Vagina (tissue), 2 donors: ENCODE data around the gene ERCC6L.

Experiments used
- POLR2A ChIP-seq, 2 donors: fragments of 450-650 bp; IDR thresholded peaks; one replicate each; pipeline ENCODE4 v1.6.1; 2017; ENCODE audit warnings: antibody characterized with exemption in 2 of 2, mild to moderate bottlenecking in 2 of 2, moderate library complexity in 2 of 2
- POLR2AphosphoS5 ChIP-seq, 2 donors: sonication (generic); formaldehyde crosslinking; IDR thresholded peaks; one replicate each; pipeline ENCODE4 v1.9.0; 2017; ENCODE audit warnings: antibody characterized with exemption in 2 of 2, mild to moderate bottlenecking in 2 of 2, low read depth in 1 of 2; ENCODE audit not compliant: insufficient read depth in 1 of 2
- TF ChIP-seq, protein P1 (sequence below), 3 experiments: fragments of 450-650 bp in 2 of 3; fragments of 200-600 bp in 1 of 3; sonication (generic) in 1 of 3; IDR thresholded peaks; one replicate each; pipeline ENCODE4 v1.5.1; 2017 to 2019; ENCODE audit warnings: antibody characterized with exemption in 3 of 3, mild to moderate bottlenecking in 2 of 3, moderate library complexity in 2 of 3

DNA sequence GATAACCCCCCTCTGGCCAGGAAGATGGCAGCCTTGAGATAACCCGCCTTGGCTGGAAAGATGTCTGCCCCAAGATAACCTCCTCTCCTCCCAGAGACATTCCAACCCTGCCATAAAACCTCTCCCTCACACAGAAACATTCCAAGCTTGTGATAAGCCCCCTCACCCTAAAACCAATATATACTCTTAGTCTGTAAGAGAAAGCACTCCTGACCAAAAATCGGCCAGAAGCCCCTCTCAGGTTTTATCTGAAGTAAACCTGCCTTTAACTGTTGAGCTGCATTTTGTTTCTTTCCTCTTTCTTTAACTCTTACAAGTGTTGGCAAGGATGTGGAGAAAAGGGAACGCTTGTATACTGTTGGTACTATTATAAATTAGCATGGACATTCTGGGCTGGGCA lies 8.5 kb downstream of the ERCC6L start:
- TF ChIP-seq, protein P1, sequence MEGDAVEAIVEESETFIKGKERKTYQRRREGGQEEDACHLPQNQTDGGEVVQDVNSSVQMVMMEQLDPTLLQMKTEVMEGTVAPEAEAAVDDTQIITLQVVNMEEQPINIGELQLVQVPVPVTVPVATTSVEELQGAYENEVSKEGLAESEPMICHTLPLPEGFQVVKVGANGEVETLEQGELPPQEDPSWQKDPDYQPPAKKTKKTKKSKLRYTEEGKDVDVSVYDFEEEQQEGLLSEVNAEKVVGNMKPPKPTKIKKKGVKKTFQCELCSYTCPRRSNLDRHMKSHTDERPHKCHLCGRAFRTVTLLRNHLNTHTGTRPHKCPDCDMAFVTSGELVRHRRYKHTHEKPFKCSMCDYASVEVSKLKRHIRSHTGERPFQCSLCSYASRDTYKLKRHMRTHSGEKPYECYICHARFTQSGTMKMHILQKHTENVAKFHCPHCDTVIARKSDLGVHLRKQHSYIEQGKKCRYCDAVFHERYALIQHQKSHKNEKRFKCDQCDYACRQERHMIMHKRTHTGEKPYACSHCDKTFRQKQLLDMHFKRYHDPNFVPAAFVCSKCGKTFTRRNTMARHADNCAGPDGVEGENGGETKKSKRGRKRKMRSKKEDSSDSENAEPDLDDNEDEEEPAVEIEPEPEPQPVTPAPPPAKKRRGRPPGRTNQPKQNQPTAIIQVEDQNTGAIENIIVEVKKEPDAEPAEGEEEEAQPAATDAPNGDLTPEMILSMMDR (IDR thresholded peaks at IDR 0.05) = no peak
- TF ChIP-seq POLR2A (IDR thresholded peaks at IDR 0.05) = no peak
- no peak for TF ChIP-seq POLR2AphosphoS5 (IDR thresholded peaks at IDR 0.05; ENCODE audit: insufficient read depth in 1 of 2, low read depth in 1 of 2)
